ENCODE data around the gene ZC3H4.

ZC3H4 gene

GRCh38 chr19:47018923-47019322 lies 94.7 kb downstream of the ZC3H4 start:
- no peak for DNase-seq
